NCI-H69 (cell line): ENCODE results near the gene PRM2.

ENCODE experiments used
- DNase-seq: peaks from one replicate; lab custom pipeline; 2025; lab: John Stamatoyannopoulos, UW

The PRM2 gene

DNA sequence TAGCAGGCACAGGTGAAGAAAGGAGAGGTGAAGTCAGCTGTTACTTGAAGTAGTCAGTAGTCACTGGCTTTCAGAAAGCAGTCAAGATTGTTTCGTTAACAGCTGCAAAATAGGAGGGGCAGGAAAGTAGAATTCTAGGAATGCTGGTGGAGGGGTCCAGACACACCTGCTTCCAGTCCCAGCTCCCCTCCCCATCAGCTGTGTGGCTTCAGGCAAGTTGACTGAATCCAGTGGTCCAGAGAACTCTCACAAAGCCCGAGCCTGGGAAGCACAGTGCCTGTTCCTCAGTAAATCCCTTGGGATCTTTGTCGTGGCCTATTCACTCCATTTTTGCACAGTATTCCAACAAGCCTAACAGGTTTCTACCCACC is 15.7 kb downstream of the PRM2 start:
- no peak for DNase-seq

DNA sequence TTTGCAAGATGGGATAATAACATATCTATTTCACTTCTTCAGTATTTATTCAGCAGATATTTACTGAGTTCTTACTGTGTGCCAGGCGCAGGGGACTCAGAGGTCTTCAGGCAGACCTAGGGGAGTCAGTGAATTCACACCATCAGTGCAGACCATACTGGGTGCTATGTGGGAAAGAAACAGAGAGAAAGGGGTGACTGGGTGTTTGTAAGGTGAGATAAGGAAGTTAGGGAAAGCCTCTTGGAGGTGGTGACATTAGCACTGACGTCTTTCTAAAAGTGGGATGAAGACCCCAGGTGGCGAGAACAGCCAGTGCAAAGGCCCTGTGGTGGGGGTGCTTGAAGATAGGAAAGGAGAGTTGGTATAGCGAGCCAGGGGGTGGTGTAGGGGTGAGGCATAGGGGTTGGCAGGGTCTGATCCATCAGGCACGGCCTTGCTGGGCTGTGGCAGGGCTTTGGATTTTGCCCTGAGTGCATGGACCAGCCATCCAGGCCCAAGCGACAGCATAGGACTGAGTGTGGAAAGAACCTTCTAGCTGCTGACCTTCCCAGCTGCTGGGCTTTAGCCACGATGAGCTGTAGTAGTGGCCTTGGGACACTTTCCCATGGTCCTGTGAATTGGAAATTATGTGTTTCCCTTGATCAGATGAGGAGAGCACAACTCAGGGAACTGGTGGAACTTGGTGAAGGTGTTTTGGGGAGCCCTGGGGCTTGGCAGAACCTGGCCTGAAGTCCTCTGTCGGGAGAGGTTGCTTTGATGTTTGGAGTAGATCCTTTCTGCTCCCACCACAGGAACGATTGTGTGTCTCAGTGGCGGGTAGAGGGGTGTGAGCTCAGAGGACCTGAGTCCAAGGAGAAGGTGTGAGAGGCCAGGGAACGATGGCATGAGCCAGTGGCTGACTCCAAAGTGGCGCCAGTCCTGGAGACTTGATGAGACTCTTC is 16.4 kb downstream of the PRM2 start:
- no peak for DNase-seq

DNA sequence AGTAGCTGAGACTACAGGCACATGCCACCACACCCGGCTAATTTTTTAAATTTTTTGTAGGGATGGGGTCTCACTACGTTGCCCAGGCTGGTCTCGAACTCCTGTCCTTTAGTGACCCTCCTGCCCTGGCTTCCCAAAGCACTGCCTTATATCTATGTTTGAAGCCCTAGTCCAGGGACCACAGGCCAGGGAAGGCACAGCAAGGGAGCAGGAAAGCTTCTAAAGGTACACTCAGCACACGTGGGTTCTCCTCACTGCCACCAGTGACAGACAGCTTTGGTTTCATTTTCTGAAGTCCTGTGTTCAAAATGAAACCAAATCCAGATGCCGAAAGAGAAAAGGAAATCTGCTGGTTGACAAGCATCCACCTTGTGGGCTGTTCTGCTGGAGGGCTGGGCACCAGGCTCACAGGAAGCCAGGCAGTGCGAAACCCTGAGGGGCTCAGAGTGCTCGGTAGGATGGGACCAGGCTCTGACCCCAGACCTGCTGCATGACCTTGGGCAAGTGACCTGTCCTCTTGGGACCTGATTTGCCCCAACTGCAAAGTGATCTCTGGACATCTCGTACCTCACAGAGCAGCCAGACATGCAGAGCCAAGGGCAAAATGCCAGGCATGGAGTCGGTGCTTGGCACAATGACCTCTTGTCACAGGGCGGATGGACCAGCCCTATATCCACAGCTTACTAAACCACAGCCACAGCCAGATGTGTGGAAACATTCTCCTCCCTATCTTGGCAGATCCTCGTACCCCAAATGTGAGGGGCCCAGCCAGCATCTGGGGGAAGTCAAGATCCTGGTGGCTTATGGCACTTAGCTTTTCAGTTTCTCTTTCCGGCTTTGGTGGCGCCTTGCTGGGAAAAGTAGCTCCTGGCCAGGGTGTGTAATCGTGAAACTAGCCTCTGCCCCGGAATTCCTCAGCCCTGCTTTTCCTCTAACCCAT is 17.5 kb downstream of the PRM2 start:
- no peak for DNase-seq

DNA sequence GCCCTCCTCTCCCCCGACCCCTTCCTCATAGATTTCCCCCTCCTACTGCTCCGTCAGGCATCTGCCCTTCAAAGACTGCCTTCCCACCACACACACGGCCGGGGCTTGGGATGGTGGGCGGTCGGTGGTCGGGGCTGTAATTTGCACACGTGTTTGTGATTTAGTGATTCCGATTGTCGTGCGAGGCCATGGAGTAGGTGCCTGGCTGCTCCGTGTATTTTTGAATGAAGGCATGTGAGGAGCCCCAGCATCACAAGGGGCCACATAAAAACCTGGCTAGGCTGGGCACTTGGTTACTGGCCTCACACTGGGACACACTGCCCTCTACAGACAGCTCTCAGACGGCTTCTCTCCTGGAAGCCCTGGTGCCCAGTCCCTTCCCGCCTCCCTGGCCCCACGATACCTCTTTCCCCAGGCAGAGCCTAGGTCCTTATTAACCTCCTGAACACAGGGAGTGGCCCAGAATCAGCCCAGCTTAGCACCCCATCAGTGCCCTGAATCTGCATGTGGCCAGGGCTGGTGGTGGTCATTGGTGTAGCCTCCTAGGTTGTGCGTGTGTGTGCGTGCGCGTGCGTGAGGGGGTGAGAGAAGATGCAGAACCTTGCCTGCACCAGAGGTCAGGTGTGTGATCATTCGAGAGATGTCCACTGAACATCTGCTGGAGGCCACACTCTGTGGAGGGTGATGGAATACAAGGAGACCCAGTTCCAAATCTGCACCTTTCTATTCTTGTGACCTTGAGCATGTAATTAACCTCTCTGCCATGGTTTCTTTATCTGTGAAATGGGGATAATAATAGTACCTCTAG is 18.9 kb downstream of the PRM2 start:
- peak; percentile 87 for DNase-seq

DNA sequence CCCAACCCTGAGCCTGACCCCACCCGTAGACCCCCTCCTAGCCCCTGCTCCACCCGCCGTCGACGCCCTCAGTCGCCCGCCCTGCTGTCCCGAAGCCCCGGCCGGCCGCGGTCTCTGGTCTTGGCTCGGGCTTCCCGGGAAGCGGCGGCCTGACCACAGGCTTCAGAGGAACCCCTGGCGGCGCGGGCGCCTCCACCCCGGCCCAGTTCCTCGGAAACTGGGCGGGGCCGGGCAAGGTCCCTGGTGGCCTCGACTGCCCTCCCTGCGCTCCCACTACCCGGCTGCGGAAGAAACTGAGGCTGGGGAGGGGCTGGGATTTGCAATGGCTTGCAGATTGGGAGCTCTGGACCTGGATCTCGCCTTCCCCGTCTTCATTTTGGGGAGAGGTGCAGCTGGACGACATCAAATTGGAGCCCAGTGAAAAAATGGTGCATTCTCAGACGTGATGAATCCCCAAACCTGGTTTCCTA is 19.6 kb downstream of the PRM2 start:
- DNase-seq, result peak; percentile 73

DNA sequence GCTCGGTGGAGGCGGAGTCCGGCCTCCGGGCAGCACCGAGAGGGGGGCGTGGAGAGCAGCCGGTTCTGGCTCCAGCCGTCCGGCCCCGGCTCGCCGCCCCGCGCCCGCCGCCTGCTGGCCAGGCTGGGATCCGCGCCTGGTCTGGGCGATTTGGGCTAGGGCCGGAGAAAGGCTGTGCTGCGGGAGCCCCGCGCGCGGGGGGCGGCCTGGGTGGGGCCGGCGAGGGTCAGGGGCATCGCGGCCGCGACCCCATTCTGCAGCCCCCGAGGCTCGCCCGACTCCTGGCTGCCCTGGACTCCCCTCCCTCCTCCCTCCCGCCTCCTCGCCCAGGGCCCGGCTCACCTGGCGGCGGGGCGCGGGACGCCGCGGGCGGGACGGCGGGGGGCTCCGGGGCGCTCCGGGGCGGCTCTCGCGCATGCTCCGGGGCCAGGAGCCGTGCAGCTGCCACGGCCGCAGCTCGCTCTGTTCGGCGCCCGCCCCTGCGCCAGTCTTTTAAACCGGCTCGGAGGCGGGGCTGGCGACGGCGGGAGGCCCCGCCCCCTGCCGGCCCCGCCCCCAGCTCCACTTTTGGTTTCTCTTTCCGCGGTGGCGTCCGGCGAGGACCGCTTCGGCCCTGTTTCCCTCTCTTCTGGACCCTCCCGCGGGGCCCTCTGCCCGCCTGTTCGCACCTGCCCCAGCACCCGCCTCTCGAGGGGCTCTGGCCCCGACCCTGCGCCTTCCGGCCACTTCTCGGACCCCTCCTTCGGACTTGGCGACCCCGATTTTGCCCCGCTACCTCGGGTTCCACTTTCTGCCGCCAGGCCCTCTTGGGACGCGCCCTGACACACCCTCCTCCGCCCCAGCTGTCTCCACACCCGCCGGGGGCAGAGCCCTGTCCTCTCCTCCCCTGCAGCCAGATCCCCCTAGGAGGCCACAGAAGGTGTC is 20.3 kb downstream of the PRM2 start, which contains the start of gene SOCS1:
Gene SOCS1, minus strand, starts transcription at position 468 of the 924 bp plus-strand sequence. CDS start 726 bp downstream, outside the sequence.
- peak; percentile 94 for DNase-seq

DNA sequence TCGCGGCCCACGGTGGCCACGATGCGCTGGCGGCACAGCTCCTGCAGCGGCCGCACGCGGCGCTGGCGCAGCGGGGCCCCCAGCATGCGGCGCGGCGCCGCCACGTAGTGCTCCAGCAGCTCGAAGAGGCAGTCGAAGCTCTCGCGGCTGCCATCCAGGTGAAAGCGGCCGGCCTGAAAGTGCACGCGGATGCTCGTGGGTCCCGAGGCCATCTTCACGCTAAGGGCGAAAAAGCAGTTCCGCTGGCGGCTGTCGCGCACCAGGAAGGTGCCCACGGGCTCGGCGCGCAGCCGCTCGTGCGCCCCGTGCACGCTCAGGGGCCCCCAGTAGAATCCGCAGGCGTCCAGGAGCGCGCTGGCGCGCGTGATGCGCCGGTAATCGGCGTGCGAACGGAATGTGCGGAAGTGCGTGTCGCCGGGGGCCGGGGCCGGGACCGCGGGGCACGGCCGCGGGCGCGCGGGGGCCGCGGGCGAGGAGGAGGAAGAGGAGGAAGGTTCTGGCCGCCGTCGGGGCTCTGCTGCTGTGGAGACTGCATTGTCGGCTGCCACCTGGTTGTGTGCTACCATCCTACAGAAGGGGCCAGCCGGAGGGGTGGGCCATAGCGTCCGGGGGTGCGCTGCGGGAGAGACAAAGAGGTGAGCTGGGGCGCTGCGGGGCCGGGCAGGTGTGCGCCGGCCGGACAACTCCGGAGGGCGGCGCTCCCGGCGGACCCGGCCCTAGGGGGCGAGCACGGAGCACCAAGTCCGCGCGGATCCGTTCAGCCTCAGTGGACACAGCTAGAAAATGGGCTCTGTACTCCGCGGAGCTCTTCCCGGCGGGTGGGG is 21.2 kb downstream of the PRM2 start:
- DNase-seq, result peak; percentile 76

DNA sequence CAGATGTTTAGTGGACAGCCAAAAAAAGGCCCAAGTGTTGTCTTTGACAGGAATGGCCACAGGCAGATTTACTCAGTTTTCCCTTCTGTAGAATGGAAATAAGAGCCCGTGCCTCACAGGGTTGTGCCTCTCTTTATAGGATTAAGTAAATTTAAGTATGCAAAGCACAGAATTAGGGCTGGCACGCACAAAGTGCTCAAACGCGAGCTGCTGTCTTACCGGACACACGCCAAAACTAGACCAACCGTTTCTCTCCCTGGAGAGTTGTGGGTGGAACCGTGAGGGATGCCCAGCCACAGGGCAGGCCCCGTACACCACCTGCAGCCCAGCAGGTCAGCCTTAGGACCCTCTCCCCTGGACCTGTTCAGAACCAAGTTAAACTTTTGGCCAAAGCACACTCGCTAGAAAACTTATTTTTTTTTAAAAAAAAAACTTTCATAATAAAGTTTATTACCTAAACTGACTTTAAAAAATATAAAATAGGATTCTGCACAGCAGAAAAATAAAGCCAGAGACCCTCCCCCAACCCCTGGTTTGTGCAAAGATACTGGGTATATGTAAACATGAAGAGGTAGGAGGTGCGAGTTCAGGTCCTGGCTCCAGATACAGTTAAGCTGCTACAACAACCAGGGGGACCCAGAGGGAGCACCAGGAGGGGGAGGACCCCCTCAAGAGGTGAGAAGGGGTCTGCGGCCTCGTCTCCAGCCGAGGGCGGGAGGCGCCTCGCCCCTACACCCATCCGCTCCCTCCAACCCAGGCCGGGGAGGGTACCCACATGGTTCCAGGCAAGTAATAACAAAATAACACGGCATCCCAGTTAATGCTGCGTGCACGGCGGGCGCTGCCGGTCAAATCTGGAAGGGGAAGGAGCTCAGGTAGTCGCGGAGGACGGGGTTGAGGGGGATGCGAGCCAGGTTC is 22.0 kb downstream of the PRM2 start:
- no peak for DNase-seq

DNA sequence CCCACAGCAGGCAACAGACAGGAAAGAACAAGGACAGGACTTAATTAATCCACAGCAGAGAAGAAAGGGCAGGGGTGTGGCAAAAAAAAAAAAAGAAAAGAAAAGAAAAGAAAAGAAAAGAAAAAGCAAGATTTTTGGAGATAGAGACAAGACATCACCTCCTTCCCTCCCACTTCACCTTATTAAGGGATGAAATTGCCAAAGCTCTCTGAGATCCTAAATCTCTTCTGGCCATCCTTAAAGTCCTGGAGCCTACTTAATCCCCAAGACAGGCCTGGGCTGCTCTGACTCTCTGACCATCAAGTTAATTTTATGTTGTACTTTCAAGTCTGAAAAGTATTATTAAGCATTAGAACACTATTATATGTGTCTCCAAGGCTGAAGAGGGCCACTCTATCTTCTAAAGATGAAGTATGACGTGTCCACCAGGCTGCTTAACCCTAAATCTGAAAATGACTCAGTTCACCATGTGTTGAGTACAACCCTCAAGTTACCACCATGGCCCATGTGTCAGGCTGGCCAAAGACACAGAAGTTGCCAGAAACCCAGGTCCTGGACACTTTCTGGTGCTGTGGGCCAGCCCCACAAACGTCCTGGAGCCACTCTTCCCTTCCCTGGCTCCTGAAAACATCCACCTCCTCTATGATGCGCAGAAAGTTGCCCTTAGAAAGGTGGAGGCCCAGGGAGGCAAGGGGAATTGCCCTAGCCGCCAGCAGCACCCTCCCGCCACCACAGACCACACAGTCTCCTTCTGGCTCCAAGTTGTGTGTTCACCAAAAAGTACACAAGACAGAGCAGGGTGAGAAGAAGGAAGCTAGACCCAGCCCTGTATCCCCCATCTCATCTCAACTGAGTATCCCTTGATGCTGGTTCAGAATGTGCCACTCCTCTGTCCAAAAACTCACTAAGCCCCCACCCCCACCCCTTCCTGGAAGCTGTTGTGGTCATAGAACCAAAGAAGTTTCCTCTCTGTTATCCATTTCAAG is 23.0 kb downstream of the PRM2 start:
- DNase-seq, result no peak

DNA sequence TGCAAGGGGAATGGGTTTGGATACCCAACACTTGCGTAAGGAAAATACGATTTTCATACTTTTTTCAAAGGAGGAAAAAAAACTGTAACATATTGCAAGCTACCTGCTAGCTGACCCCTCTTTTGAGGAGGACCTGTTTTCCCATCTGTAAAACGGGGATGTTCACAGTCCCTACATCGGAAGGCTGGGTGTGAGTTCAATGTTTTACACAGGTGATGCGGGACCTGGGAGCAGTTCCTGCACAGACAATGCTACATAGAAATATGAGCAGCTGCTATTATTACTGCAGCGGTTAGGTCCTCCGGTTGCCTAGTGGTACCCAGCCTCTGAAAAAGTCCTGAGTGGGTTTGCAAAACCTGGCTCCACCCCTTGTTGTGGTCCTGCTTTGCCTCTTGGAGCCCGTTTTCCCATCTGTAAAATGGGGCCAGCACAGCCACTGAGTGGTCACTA is 23.8 kb downstream of the PRM2 start:
- no peak for DNase-seq

DNA sequence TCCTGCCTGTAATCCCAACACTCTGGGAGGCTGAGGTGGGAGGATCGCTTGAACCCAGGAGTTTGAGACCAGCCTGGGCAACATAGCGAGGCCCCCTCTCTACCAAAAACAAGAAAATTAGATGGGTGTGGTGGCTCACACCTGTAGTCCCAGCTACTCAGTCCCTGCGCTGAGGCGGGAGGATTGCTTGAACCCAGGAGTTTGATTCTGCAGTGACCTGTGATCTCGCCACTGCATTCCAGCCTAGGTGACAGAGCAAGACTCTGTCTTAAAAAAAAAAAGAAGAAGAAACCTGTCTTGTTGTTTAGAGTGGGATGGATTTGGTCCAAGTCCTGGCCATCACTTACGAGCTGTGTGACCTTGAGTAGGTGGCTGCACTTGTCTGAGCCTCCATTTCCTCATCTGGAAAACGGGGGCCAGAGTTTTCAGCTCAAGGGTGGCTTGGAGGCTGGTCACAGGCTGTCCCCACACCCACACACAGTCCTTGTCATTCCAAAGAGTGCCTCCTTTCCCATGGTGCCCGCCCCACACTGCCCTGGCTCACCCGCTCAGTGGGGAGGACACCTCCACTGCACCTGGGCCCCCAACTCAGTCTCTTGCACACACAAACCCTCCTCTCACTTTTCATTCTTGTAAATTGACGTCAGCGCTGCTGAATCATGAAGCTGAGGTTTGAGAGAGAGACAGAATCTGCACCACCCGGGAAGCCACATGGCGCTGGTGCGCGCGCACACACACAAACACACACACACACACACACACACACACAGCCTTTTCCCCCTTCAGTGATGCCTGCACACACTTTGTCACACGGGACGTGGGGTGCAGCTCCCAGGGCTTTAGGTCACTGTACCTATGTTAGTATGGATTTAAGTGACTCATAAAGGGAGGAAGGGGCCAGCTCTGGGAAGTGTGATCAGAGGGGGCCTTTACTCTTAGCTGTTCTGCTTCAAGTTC is 24.5 kb downstream of the PRM2 start:
- no peak for DNase-seq

DNA sequence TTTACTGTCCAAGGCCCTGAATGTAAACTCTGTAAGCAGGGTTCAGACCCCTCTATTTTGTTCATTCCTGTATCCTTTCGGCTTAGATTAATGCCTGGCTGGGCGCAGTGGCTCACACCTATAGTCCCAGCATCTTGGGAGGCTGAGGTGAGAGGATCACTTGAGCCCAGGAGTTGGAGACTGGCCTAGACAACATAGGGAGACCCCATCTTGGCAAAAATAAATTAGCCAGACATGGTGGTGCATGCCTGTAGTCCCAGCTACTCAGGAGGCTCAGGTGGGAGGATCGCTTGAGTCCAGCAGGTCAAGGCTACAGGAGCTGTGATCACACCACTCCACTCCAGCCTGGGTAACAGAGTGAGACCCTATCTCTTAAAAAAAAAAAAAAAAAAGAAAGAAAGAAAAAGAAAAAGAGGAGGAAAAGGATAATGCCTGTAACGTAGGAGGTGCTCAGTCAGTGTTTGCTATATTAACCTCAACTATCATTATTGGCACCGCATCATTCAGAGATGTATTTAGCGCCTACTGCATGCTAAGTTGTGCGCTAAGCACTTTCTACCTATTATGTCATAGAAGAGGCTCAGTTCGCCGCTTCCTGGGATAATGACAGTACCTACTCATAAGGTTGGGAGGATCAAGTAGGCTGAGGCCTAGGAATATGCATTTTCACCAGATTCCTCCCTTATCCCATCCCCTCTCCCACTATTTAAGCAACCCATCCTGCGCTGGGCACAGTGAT is 25.3 kb downstream of the PRM2 start:
- DNase-seq, result no peak

DNA sequence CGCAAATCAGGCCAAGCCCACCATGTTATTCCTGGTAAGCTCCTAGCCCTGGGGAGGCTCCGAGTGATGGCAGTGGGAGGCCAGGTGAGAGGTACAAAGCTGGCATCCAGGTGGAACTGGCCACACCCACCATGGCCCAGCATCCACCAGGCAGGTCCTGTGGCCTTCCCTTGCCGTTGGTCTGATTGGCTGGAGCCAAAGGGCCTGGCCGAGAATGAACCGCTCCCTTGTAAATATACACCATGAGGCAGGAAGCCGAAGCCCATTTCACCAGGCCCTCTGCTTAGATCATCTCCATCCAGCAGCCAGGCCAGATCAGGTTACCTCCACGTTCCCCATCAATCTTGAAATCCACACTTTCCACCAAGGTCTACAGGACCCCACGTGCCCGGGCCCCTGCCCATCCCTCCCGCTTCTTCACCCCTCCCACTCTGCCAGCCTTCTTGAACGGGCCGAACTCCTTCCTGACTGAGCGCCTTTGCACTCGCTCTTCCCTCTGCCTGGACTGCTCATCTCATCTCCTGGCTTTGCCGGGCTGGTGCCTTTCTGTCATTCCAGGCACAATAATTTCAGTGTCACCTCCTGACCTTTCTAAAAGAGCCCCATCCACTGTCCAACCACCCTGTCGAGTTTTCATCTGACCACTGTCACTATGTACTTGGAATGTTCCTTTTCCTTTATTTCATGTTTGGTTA is 26.0 kb downstream of the PRM2 start:
- peak; percentile 37 for DNase-seq

DNA sequence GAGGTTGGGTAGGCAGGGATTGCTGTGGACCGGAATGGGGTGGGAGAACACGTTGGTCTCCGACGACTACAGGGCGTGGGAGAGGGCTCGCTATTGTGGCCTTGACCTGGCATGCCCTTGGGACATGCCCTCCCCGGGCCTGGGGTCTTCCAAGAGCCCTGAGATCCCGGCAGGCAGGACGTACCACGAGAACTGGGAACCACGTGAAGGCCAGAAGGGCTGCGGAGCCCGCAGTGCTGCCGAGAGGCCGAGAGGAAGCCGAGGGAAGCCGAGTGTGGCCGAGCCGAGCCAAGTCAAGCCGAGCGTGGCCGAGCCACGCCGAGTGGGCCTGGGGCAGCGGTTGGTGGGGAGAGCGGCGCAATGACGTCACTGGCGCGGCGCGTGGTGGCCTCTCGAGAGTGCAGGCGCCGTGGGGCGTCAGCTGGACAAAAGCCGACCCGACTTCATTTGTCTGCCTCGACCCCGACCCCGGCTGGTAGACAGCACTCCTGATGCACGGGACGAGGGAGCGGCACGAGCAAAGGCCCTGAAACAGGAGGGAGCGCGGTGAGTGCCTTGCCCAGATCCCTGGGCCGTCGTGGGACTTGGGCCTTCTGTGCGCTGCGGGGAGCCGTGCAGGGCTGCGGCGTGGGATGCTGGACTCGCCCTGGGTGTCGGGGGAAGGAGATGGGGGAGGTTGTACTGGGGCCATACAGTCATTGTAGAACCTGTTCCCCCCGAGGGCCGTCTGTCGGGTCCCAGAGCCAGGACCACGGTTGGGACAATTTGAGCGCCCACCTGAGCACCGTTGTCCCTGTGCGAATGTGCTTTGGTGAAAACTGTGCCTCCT is 26.8 kb downstream of the PRM2 start:
- no peak for DNase-seq
